H9 (cell line): Measurements from ENCODE around the gene MFSD6. TPM values are rescaled to one million over a fixed set of nuclear protein-coding genes. Genes with fewer than 3 reads are reported as not detected.

ENCODE experiments used
- DNase-seq: peaks from one replicate; pipeline ENCODE4 v3.0.0-alpha.2; 2017
- H2AFZ ChIP-seq: one replicate; pipeline ENCODE4 v1.6.1; 2013; ENCODE audit warnings: mild to moderate bottlenecking, low read length, control low read depth, moderate library complexity
- H2AK5ac ChIP-seq: 2 replicates; pipeline ENCODE4 v1.6.1; 2013; ENCODE audit warnings: low read length, control low read depth, mixed read lengths; ENCODE audit not compliant: insufficient read length
- H2BK120ac ChIP-seq: one replicate; pipeline ENCODE4 v1.6.1; 2013; ENCODE audit warnings: low read depth, mild to moderate bottlenecking, low read length, control low read depth, inconsistent platforms; ENCODE audit not compliant: poor library complexity, severe bottlenecking
- H2BK12ac ChIP-seq: 2 replicates; pipeline ENCODE4 v1.6.1; 2013; ENCODE audit warnings: low read length, control low read depth, mixed read lengths, low read depth; ENCODE audit not compliant: insufficient read length
- H2BK15ac ChIP-seq: 2 replicates; pipeline ENCODE4 v1.6.1; 2013; ENCODE audit warnings: low read depth, low read length, control low read depth
- H2BK20ac ChIP-seq: one replicate; pipeline ENCODE4 v1.6.1; 2013; ENCODE audit warnings: low read depth, mild to moderate bottlenecking, low read length, control low read depth, inconsistent platforms; ENCODE audit not compliant: poor library complexity, severe bottlenecking
- H2BK5ac ChIP-seq: 2 replicates; pipeline ENCODE4 v1.6.1; 2013; ENCODE audit warnings: low read length, control low read depth, mixed read lengths; ENCODE audit not compliant: insufficient read length
- H3K14ac ChIP-seq: 2 replicates; pipeline ENCODE4 v1.6.1; 2013; ENCODE audit warnings: low read length, control low read depth; ENCODE audit not compliant: insufficient read depth
- H3K18ac ChIP-seq: 2 replicates; pipeline ENCODE4 v1.6.1; 2013; ENCODE audit warnings: low read depth, mild to moderate bottlenecking, mixed read lengths, low read length, control low read depth; ENCODE audit not compliant: insufficient read length
- H3K23ac ChIP-seq: 2 replicates; pipeline ENCODE4 v1.6.1; 2013; ENCODE audit warnings: low read length, control low read depth, mixed read lengths, low read depth; ENCODE audit not compliant: insufficient read length
- H3K23me2 ChIP-seq: 2 replicates; pipeline ENCODE4 v1.6.1; 2013; ENCODE audit warnings: low read depth, mild to moderate bottlenecking, mixed read lengths, low read length, control low read depth; ENCODE audit not compliant: insufficient read length, poor library complexity, severe bottlenecking
- H3K27ac ChIP-seq: 2 replicates; pipeline ENCODE4 v1.5.1; 2013; ENCODE audit warnings: low read length, control low read depth, mixed read lengths, low read depth; ENCODE audit not compliant: insufficient read length
- H3K27me3 ChIP-seq: 2 replicates; pipeline ENCODE4 v1.6.1; 2013; ENCODE audit warnings: low read length, control low read depth, inconsistent platforms; ENCODE audit not compliant: insufficient read depth
- H3K4ac ChIP-seq: 2 replicates; pipeline ENCODE4 v1.6.1; 2013; ENCODE audit warnings: low read depth, mild to moderate bottlenecking, control low read depth, inconsistent platforms, low read length, moderate library complexity
- H3K4me1 ChIP-seq: 2 replicates; pipeline ENCODE4 v1.6.1; 2013; ENCODE audit warnings: low read length, control low read depth, inconsistent platforms; ENCODE audit not compliant: insufficient read depth
- H3K4me2 ChIP-seq: 2 replicates; pipeline ENCODE4 v1.6.1; 2013; ENCODE audit warnings: low read length, control low read depth, mixed read lengths; ENCODE audit not compliant: insufficient read length, insufficient read depth
- H3K56ac ChIP-seq: 2 replicates; pipeline ENCODE4 v1.6.1; 2013; ENCODE audit warnings: low read depth, mild to moderate bottlenecking, mixed read lengths, low read length, control low read depth; ENCODE audit not compliant: insufficient read length
- H3K79me1 ChIP-seq: 2 replicates; pipeline ENCODE4 v1.6.1; 2013; ENCODE audit warnings: low read depth, mild to moderate bottlenecking, moderate library complexity, low read length, control low read depth, inconsistent platforms; ENCODE audit not compliant: insufficient read depth, poor library complexity, severe bottlenecking
- H3K79me2 ChIP-seq: 2 replicates; pipeline ENCODE4 v1.6.1; 2013; ENCODE audit warnings: low read length, control low read depth, inconsistent platforms; ENCODE audit not compliant: insufficient read depth
- H3K9ac ChIP-seq: 2 replicates; pipeline ENCODE4 v1.6.1; 2013; ENCODE audit warnings: low read length, control low read depth, mixed read lengths; ENCODE audit not compliant: insufficient read length; ENCODE audit errors: extremely low read depth
- H3K9me3 ChIP-seq: one replicate; pipeline ENCODE4 v1.6.1; 2013; ENCODE audit warnings: low read depth, low read length, inconsistent platforms; ENCODE audit not compliant: control insufficient read depth
- H3T11ph ChIP-seq: one replicate; pipeline ENCODE4 v1.6.1; 2013; ENCODE audit warnings: mild to moderate bottlenecking, low read length, control low read depth, inconsistent platforms
- H4K20me1 ChIP-seq: one replicate; pipeline ENCODE4 v1.6.1; 2013; ENCODE audit not compliant: control insufficient read depth, insufficient read length, insufficient read depth
- H4K5ac ChIP-seq: 2 replicates; pipeline ENCODE4 v1.6.1; 2013; ENCODE audit warnings: low read depth, mild to moderate bottlenecking, mixed read lengths, low read length, control low read depth; ENCODE audit not compliant: insufficient read length
- H4K8ac ChIP-seq: replicated peaks from 2 replicates; pipeline ENCODE4 v1.6.1; 2013; ENCODE audit warnings: low read length, control low read depth, mixed read lengths, low read depth; ENCODE audit not compliant: insufficient read length
- H4K91ac ChIP-seq: 2 replicates; pipeline ENCODE4 v1.6.1; 2013; ENCODE audit warnings: low read depth, mild to moderate bottlenecking, moderate library complexity, mixed read lengths, low read length, control low read depth; ENCODE audit not compliant: insufficient read length
- H3K27ac Mint-ChIP-seq, 3 experiments: 2 replicates in 2 of 3; 3 replicates in 1 of 3; pipeline ENCODE4 v1.8.0; 2020 to 2021; ENCODE audit warnings: mixed read lengths in 3 of 3, mild to moderate bottlenecking in 1 of 3, moderate library complexity in 1 of 3
- H3K27me3 Mint-ChIP-seq: 2 replicates; pipeline ENCODE4 v1.8.0; 2021; ENCODE audit warnings: low read depth, mild to moderate bottlenecking, moderate library complexity, mixed read lengths
- H3K36me3 Mint-ChIP-seq, 3 experiments: 2 replicates in 2 of 3; 3 replicates in 1 of 3; pipeline ENCODE4 v1.8.0; 2020 to 2021; ENCODE audit warnings: low read depth in 3 of 3, mixed read lengths in 3 of 3; ENCODE audit not compliant: insufficient read depth in 1 of 3
- H3K4me1 Mint-ChIP-seq, 2 experiments: 2 replicates each; pipeline ENCODE4 v1.8.0; 2020; ENCODE audit warnings: mixed read lengths in 2 of 2
- H3K4me3 Mint-ChIP-seq, 2 experiments: 2 replicates in 1 of 2; 3 replicates in 1 of 2; pipeline ENCODE4 v1.8.0; 2020 to 2021; ENCODE audit warnings: mild to moderate bottlenecking in 2 of 2, mixed read lengths in 2 of 2, moderate library complexity in 1 of 2
- H3K9me3 Mint-ChIP-seq, 2 experiments: 2 replicates in 1 of 2; 3 replicates in 1 of 2; pipeline ENCODE4 v1.8.0; 2020; ENCODE audit warnings: mild to moderate bottlenecking in 2 of 2, mixed read lengths in 2 of 2, moderate library complexity in 1 of 2
- WGBS: extraction: QIAGEN DNeasy Blood & Tissue Kit; methylation state at CpG from one replicate; pipeline ENCODE4 v1.1.7; 2013; ENCODE audit warnings: missing lambda C conversion rate, low lambda C conversion rate, mixed read lengths; ENCODE audit not compliant: insufficient read length; ENCODE audit errors: extremely low coverage; 5-methylcytosine and 5-hydroxymethylcytosine counted together
- total RNA-seq: library from RNA; stranded (reverse); gene quantifications from 2 replicates; pipeline ENCODE4 v1.2.1, GENCODE V29; 2021
- TF ChIP-seq, protein P1 (sequence below): fragments of 200-600 bp; sonication (generic); conservative IDR thresholded peaks from 3 replicates; pipeline ENCODE4 v1.8.0; 2021; ENCODE audit warnings: antibody characterized with exemption, mild to moderate bottlenecking

MFSD6 gene
- total RNA-seq, 1 experiment from 2014 or later, result 4.0 TPM

- H3K4me1 Mint-ChIP-seq, result peaks cover 15% of the 10 kb centered on the region in 2 experiments
Measured at GRCh38 chr2:190415794-190416775, 7.9 kb downstream of the MFSD6 start.

More at GRCh38 chr2:190415794-190416775, 7.9 kb downstream of the MFSD6 start:
- Histone ChIP-seq H3K23ac (no peak overlapping the region), H3K56ac (no peak overlapping the region), H3K9me3 (no peaks in the 10 kb centered on the region), H3T11ph (no peak overlapping the region), H2AFZ (no peak overlapping the region), H3K27me3 (no peaks in the 10 kb centered on the region), H2AK5ac (no peak overlapping the region), H3K4me1 (peaks cover 6% of the 10 kb centered on the region; the same call in 1 of the 2 replicates), H3K79me1 (no peaks in the 10 kb centered on the region), H2BK120ac (no peak overlapping the region), H2BK15ac (no peak overlapping the region), H4K91ac (no peak overlapping the region), H4K5ac (no peak overlapping the region), H3K79me2 (no peaks in the 10 kb centered on the region), H3K4me2 (no peak overlapping the region), H4K8ac (no peak overlapping the region), H4K20me1 (no peaks in the 10 kb centered on the region), H3K18ac (no peak overlapping the region), H3K27ac (no peak overlapping the region), H2BK12ac (no peak overlapping the region), H3K4ac (no peak overlapping the region), H3K23me2 (no peaks in the 10 kb centered on the region), H3K14ac (no peak overlapping the region), H3K9ac (no peak overlapping the region), H2BK20ac (no peak overlapping the region), H2BK5ac (no peak overlapping the region)
- no peak for DNase-seq
- H3K4me3 Mint-ChIP-seq, result no peak overlapping the region
- H3K27me3 Mint-ChIP-seq, result no peaks in the 10 kb centered on the region
- H3K9me3 Mint-ChIP-seq, result no peaks in the 10 kb centered on the region
- no CpG with 5 or more reads among the region's 2 CpGs for WGBS
- H3K27ac Mint-ChIP-seq, result no peak overlapping the region
- TF ChIP-seq, protein P1, sequence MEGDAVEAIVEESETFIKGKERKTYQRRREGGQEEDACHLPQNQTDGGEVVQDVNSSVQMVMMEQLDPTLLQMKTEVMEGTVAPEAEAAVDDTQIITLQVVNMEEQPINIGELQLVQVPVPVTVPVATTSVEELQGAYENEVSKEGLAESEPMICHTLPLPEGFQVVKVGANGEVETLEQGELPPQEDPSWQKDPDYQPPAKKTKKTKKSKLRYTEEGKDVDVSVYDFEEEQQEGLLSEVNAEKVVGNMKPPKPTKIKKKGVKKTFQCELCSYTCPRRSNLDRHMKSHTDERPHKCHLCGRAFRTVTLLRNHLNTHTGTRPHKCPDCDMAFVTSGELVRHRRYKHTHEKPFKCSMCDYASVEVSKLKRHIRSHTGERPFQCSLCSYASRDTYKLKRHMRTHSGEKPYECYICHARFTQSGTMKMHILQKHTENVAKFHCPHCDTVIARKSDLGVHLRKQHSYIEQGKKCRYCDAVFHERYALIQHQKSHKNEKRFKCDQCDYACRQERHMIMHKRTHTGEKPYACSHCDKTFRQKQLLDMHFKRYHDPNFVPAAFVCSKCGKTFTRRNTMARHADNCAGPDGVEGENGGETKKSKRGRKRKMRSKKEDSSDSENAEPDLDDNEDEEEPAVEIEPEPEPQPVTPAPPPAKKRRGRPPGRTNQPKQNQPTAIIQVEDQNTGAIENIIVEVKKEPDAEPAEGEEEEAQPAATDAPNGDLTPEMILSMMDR, result no peak
- no peaks in the 10 kb centered on the region for H3K36me3 Mint-ChIP-seq
